Keratinocyte (primary cell): ENCODE measurements around the gene SMIM24. TPM values are rescaled to one million over a fixed set of nuclear protein-coding genes. Genes with fewer than 3 reads are reported as not detected.
"Not testable (repeated sequence)": the region's sequence is repeated elsewhere in the genome, so short reads cannot be mapped to it uniquely, and the experiment has no call there.

ENCODE experiments used
- DNase-seq: peaks from one replicate; pipeline ENCODE4 v3.0.0-alpha.2; 2011; ENCODE audit warnings: low read depth, missing footprints, low spot score
- FAIRE-seq: peaks from 2 replicates; lab custom pipeline; 2011; peaks lifted over from hg19 to GRCh38; lab: Jason Lieb, UNC
- H2AFZ ChIP-seq: 2 replicates; pipeline ENCODE4 v1.6.0; 2012; ENCODE audit warnings: low read length, control low read depth, inconsistent platforms; ENCODE audit not compliant: control insufficient read depth
- H3K27ac ChIP-seq: 2 replicates; pipeline ENCODE4 v1.5.1; 2011; ENCODE audit warnings: low read length; ENCODE audit not compliant: control insufficient read depth, insufficient read depth
- H3K27me3 ChIP-seq: 3 replicates; pipeline ENCODE4 v1.6.0; 2011; ENCODE audit warnings: low read length; ENCODE audit not compliant: control insufficient read depth, insufficient read depth; ENCODE audit errors: extremely low read depth
- H3K36me3 ChIP-seq, 2 experiments: 2 replicates in 1 of 2; 3 replicates in 1 of 2; pipeline ENCODE4 v1.5.1; 2011; ENCODE audit warnings: low read length in 2 of 2, mild to moderate bottlenecking in 1 of 2; ENCODE audit not compliant: control insufficient read depth in 2 of 2, insufficient read depth in 2 of 2; ENCODE audit errors: extremely low read depth in 1 of 2
- H3K4me1 ChIP-seq: 3 replicates; pipeline ENCODE4 v1.5.1; 2011; ENCODE audit warnings: low read length; ENCODE audit not compliant: control insufficient read depth, insufficient read depth; ENCODE audit errors: extremely low read depth
- H3K4me2 ChIP-seq: 3 replicates; pipeline ENCODE4 v1.6.0; 2011; ENCODE audit warnings: low read depth, low read length; ENCODE audit not compliant: control insufficient read depth, insufficient read depth; ENCODE audit errors: extremely low read depth
- H3K4me3 ChIP-seq, 3 experiments: fragments of 200-600 bp in 1 of 3; sonication (generic) in 1 of 3; 2 replicates in 2 of 3; 3 replicates in 1 of 3; pipeline ENCODE4 v1.5.1; 2011 to 2016; ENCODE audit warnings: low read length in 3 of 3, mild to moderate bottlenecking in 3 of 3, control low read depth in 2 of 3, inconsistent platforms in 1 of 3, low read depth in 1 of 3, mixed read lengths in 1 of 3, mixed run types in 1 of 3, moderate library complexity in 1 of 3; ENCODE audit not compliant: control insufficient read depth in 2 of 3, insufficient read depth in 2 of 3; ENCODE audit errors: extremely low read depth in 1 of 3
- H3K79me2 ChIP-seq: 2 replicates; pipeline ENCODE4 v1.6.0; 2012; ENCODE audit warnings: low read length; ENCODE audit not compliant: control insufficient read depth, insufficient read depth
- H3K9ac ChIP-seq: 3 replicates; pipeline ENCODE4 v1.6.0; 2011; ENCODE audit warnings: low read length; ENCODE audit not compliant: control insufficient read depth, insufficient read depth; ENCODE audit errors: extremely low read depth
- H3K9me1 ChIP-seq: 3 replicates; pipeline ENCODE4 v1.6.0; 2011; ENCODE audit warnings: low read length; ENCODE audit not compliant: control insufficient read depth, insufficient read depth; ENCODE audit errors: extremely low read depth
- H3K9me3 ChIP-seq: 2 replicates; pipeline ENCODE4 v1.5.1; 2012; ENCODE audit warnings: low read depth, low read length; ENCODE audit not compliant: control insufficient read depth
- H4K20me1 ChIP-seq: 3 replicates; pipeline ENCODE4 v1.6.0; 2011; ENCODE audit warnings: low read length; ENCODE audit not compliant: control insufficient read depth, insufficient read depth; ENCODE audit errors: extremely low read depth
- CTCF ChIP-seq, 3 experiments: IDR thresholded peaks in 1 of 3; conservative IDR thresholded peaks in 1 of 3; optimal IDR thresholded peaks in 1 of 3; 2 replicates in 2 of 3; 3 replicates in 1 of 3; pipeline versions ENCODE3 to v1.5.1; 2011; ENCODE audit warnings: low read length in 3 of 3, mild to moderate bottlenecking in 3 of 3, moderate library complexity in 2 of 3, control low read depth in 1 of 3, inconsistent platforms in 1 of 3; ENCODE audit not compliant: insufficient read depth in 2 of 3; ENCODE audit errors: extremely low read depth in 1 of 3
- EZH2 ChIP-seq: IDR thresholded peaks from one replicate; pipeline ENCODE4 v1.6.1; 2012; ENCODE audit warnings: inconsistent platforms, mild to moderate bottlenecking, low read length, moderate library complexity
- dilution Hi-C: fragments of 300-500 bp; cut with MboI; formaldehyde crosslinking; loops from one replicate; pipeline ENCODE4 v1.7.0; 2020; ENCODE audit warnings: low sequenced_read_pairs; ENCODE audit not compliant: extremely low pct_ligation_motif_present
- polyA plus RNA-seq, 5 experiments: library from polyadenylated mRNA; depleted of rRNA in 3 of 5; stranded (reverse) in 3 of 5; stranded (forward) in 1 of 5; unstranded in 1 of 5; fragments of >200 nt; gene quantifications; 1 replicate in 1 of 5; 2 replicates in 3 of 5; 3 replicates in 1 of 5; pipeline versions ENCODE4 v1.2.1 to v1.2.3, GENCODE V29; 2011 to 2012; ENCODE audit warnings: missing spikeins in 2 of 5, low read depth in 1 of 5, low replicate concordance in 1 of 5

Gene SMIM24
- polyA plus RNA-seq, 1 donor (not counting 4 experiments of a cell fraction or from before 2014, with no cell fraction given) = not detected

GRCh38 chr19:3508771-3509535 is 28.6 kb upstream of the SMIM24 start:
- no peak overlapping the region for H2AFZ ChIP-seq
- H3K4me2 ChIP-seq = peak overlapping the region; percentile 51
- no peaks in the 10 kb centered on the region for H3K27me3 ChIP-seq
- FAIRE-seq (no peak), DNase-seq (no peak)
- peak overlapping the region; percentile 73 for H3K27ac ChIP-seq
- no peak for TF ChIP-seq EZH2
- no peak for TF ChIP-seq CTCF (optimal IDR thresholded peaks at IDR 0.05 in 1 of 3, IDR thresholded peaks at IDR 0.05 in 1 of 3, conservative IDR thresholded peaks at IDR 0.05 in 1 of 3; ENCODE audit: extremely low read depth in 1 of 3, insufficient read depth in 2 of 3, low read length in 3 of 3)
- no peaks in the 10 kb centered on the region for H3K9me3 ChIP-seq
- peaks cover 9% of the 10 kb centered on the region for H3K9me1 ChIP-seq
- dilution Hi-C loops = no loop called here
- H4K20me1 ChIP-seq = peaks cover 23% of the 10 kb centered on the region
- H3K36me3 ChIP-seq = peaks cover 19 to 22% of the 10 kb centered on the region in 2 experiments
- H3K4me1 ChIP-seq = peaks cover 25% of the 10 kb centered on the region
- H3K4me3 ChIP-seq = no peak overlapping the region
- peaks cover 74% of the 10 kb centered on the region for H3K79me2 ChIP-seq
- peak overlapping the region; percentile 33 for H3K9ac ChIP-seq

- peaks cover 16 to 22% of the 10 kb centered on the region in 2 experiments for H3K36me3 ChIP-seq
- FAIRE-seq, H3K9ac ChIP-seq, H3K4me3 ChIP-seq, H3K27me3 ChIP-seq, DNase-seq, H3K9me1 ChIP-seq, H3K9me3 ChIP-seq, H2AFZ ChIP-seq, dilution Hi-C loops: not testable (repeated sequence)
- peak overlapping the region; percentile 73 for H3K27ac ChIP-seq
- peak overlapping the region; percentile 94 for H3K4me2 ChIP-seq
- H3K79me2 ChIP-seq = peaks cover 66% of the 10 kb centered on the region
- peaks cover 25% of the 10 kb centered on the region for H3K4me1 ChIP-seq
- peaks cover 18% of the 10 kb centered on the region for H4K20me1 ChIP-seq
Measured at GRCh38 chr19:3508121-3508661, 27.9 kb upstream of the SMIM24 start.
